Stimulated activated naive CD8-positive, alpha-beta T cell treated with anti-CD3 and anti-CD28 coated beads, Interleukin-15, amount 100 ng/mL, for 72 hours (primary cell): ENCODE results near the gene ZNF665.

Source experiments
- ATAC-seq: fragments of 150-1000 bp; cut with Tn5 transposase; 2 replicates; pipeline ENCODE4 v1.10.0; 2021; ENCODE audit warnings: mild to moderate bottlenecking, moderate library complexity
- DNase-seq, 2 donors: peaks; one replicate each; pipeline ENCODE4 v3.0.0; 2021 to 2022
- H3K27ac Mint-ChIP-seq, 2 donors: one replicate each; pipeline ENCODE4 v1.8.0; 2022; ENCODE audit warnings: mild to moderate bottlenecking in 2 of 2, mixed read lengths in 2 of 2, moderate library complexity in 2 of 2
- H3K27me3 Mint-ChIP-seq: one replicate; pipeline ENCODE4 v1.8.0; 2022; ENCODE audit warnings: mixed read lengths
- H3K4me1 Mint-ChIP-seq: one replicate; pipeline ENCODE4 v1.8.0; 2022; ENCODE audit warnings: mild to moderate bottlenecking, mixed read lengths
- H3K4me3 Mint-ChIP-seq, 2 donors: one replicate each; pipeline ENCODE4 v1.8.0; 2022; ENCODE audit warnings: mild to moderate bottlenecking in 2 of 2, mixed read lengths in 2 of 2, moderate library complexity in 1 of 2
- H3K9me3 Mint-ChIP-seq, 2 donors: one replicate each; pipeline ENCODE4 v1.8.0; 2022; ENCODE audit warnings: mixed read lengths in 2 of 2

ZNF665 gene

DNA sequence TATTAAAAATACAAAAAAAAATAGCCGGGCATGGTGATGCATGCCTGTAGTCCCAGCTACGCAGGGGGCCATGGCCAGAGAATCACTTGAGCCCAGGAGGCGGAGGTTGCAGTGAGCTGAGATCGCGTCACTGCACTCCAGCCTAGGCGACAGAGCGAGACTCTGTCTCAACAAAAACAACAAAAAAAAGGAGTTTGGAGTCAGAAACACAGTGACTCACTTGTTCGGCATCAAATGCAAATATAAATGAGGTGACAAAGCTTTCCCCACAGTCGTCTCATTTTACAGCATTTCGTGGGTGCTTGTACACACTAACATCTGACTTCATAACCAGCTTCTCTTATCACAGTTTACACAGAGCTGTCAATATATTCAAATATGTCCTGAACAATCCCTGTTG is 11.0 kb downstream of the ZNF665 start:
- H3K4me3 Mint-ChIP-seq = no peak overlapping the region
- H3K9me3 Mint-ChIP-seq = peaks cover 18 to 26% of the 10 kb centered on the region in 2 donors
- H3K4me1 Mint-ChIP-seq = no peaks in the 10 kb centered on the region

GRCh38 chr19:53177986-53178385 is 15.2 kb downstream of the ZNF665 start:
- no peak overlapping the region for H3K27ac Mint-ChIP-seq
- no peak overlapping the region for H3K4me3 Mint-ChIP-seq
- H3K27me3 Mint-ChIP-seq = no peaks in the 10 kb centered on the region
- ATAC-seq (no peak), DNase-seq (no peak)
- no peaks in the 10 kb centered on the region for H3K4me1 Mint-ChIP-seq
- H3K9me3 Mint-ChIP-seq = peaks cover 22 to 37% of the 10 kb centered on the region in 2 donors

More for the DNA sequence above, 11.0 kb downstream of the ZNF665 start:
- no peak for DNase-seq
- Mint-ChIP-seq H3K27me3 (no peaks in the 10 kb centered on the region), H3K27ac (no peak overlapping the region)
- ATAC-seq = no peak

DNA sequence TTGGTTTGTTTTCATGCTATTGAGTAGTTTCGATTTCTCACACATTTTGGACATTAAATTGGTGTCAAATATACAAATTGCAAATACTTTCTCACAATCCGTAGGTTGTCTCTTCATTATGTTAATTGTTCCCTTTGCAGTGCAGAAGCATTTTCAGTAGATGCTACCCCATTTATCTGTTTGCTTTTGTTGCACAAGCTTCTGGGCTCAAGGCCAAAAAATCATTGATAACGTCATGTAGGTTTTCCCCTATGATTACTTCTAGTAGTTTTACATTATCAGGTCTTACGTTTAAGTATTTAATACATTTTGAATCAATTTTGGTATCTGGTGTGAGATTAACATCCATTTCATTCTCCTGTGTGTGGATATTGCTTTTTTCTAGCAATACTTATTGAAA is 20.3 kb downstream of the ZNF665 start:
- Mint-ChIP-seq H3K9me3 (peaks cover 25 to 50% of the 10 kb centered on the region in 2 donors), H3K4me3 (no peak overlapping the region), H3K27ac (no peak overlapping the region), H3K27me3 (no peaks in the 10 kb centered on the region), H3K4me1 (no peaks in the 10 kb centered on the region)
- DNase-seq (no peak), ATAC-seq (no peak)

GRCh38 chr19:53165691-53166091 is 27.5 kb downstream of the ZNF665 start:
- DNase-seq = no peak
- Mint-ChIP-seq H3K27ac (no peak overlapping the region), H3K9me3 (peaks cover 33 to 45% of the 10 kb centered on the region in 2 donors), H3K4me1 (no peaks in the 10 kb centered on the region), H3K27me3 (no peaks in the 10 kb centered on the region), H3K4me3 (no peak overlapping the region)
- ATAC-seq = no peak

DNA sequence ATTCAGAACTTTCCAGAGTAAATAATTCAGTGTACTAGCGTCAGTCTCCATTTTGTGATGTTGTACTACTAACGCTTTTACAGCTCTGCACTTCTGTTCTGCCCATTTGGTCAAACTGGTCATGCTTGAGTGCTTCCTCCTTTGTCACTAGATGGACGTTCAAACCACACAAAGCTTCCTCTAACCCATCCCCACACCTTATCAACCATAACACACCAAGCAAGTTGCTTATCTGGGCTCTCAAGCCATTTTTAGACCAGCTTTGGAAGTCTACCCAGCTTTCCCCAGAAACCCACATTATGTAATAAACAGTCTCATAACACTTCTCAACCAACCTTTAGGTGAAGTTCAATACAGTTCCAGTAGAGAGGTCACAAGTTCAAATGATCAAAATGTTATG is 32.0 kb downstream of the ZNF665 start:
- H3K9me3 Mint-ChIP-seq = peaks cover 35 to 55% of the 10 kb centered on the region in 2 donors
- DNase-seq = no peak
- ATAC-seq = no peak
- no peak overlapping the region for H3K4me3 Mint-ChIP-seq
- H3K27ac Mint-ChIP-seq = no peak overlapping the region
- peaks cover 13% of the 10 kb centered on the region for H3K4me1 Mint-ChIP-seq
- H3K27me3 Mint-ChIP-seq = no peaks in the 10 kb centered on the region

- H3K4me3 Mint-ChIP-seq = no peak overlapping the region
- no peak for ATAC-seq
- no peaks in the 10 kb centered on the region for H3K27me3 Mint-ChIP-seq
- H3K4me1 Mint-ChIP-seq = peaks cover 13% of the 10 kb centered on the region
- H3K27ac Mint-ChIP-seq = no peak overlapping the region
- no peak for DNase-seq
- H3K9me3 Mint-ChIP-seq = peaks cover 28 to 49% of the 10 kb centered on the region in 2 donors
Measured at GRCh38 chr19:53160350-53160749, 32.8 kb downstream of the ZNF665 start.

DNA sequence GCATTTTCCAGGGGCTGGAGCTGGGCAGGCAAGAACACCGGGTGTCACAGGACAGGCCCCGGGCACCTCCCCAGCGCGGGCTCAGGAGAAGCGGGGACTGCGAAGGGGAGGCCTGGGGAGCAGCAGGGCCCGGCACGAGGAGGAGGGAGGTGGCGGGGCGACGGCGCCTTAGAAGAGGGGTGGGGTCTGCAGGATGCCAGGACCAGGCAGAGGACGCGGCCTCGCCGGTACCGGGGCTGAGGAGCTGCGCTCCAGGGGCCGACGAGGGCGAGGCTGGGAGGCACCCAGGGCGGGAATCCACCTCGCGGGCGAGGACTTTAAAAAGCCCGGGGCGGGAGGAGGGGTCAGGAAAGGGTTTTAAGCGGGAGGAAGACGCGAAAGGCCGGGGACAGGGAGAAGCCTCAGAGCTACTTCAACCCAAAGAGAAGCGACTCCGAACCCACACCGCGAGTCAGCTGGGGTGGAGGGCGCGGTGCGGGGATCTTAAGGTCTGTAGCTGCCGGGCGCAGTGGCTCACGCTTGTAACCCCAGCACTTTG is 35.0 kb downstream of the ZNF665 start:
- DNase-seq (peak; percentile 27 to 41), ATAC-seq (peak; percentile 61)
- H3K4me3 Mint-ChIP-seq = peak overlapping the region; percentile 83 to 91
- H3K27me3 Mint-ChIP-seq = no peaks in the 10 kb centered on the region
- peak overlapping the region; percentile 4 to 95 for H3K27ac Mint-ChIP-seq
- H3K9me3 Mint-ChIP-seq = peaks cover 32 to 62% of the 10 kb centered on the region in 2 donors
- peaks cover 13% of the 10 kb centered on the region for H3K4me1 Mint-ChIP-seq

- no peak for ATAC-seq
- H3K4me1 Mint-ChIP-seq = peaks cover 13% of the 10 kb centered on the region
Measured at GRCh38 chr19:53157626-53158025, 35.5 kb downstream of the ZNF665 start.

GRCh38 chr19:53156850-53157249 is 36.3 kb downstream of the ZNF665 start:
- H3K27ac Mint-ChIP-seq = no peak overlapping the region
- H3K27me3 Mint-ChIP-seq = no peaks in the 10 kb centered on the region
- H3K9me3 Mint-ChIP-seq = peaks cover 32 to 56% of the 10 kb centered on the region in 2 donors
- peak overlapping the region; percentile 83 to 91 for H3K4me3 Mint-ChIP-seq
- ATAC-seq (no peak), DNase-seq (no peak)
- H3K4me1 Mint-ChIP-seq = peaks cover 13% of the 10 kb centered on the region

More at GRCh38 chr19:53157626-53158025, 35.5 kb downstream of the ZNF665 start:
- DNase-seq = no peak
- H3K9me3 Mint-ChIP-seq = peaks cover 32 to 59% of the 10 kb centered on the region in 2 donors
- H3K27me3 Mint-ChIP-seq = no peaks in the 10 kb centered on the region
- H3K4me3 Mint-ChIP-seq = peak overlapping the region; percentile 83 to 91
- H3K27ac Mint-ChIP-seq = peak overlapping the region; percentile 3 to 4

GRCh38 chr19:53147645-53148044 is 45.5 kb downstream of the ZNF665 start:
- Mint-ChIP-seq H3K27me3 (no peaks in the 10 kb centered on the region), H3K4me1 (no peaks in the 10 kb centered on the region), H3K4me3 (no peak overlapping the region), H3K27ac (no peak overlapping the region), H3K9me3 (peaks cover 38 to 56% of the 10 kb centered on the region in 2 donors)
- ATAC-seq = no peak
- no peak for DNase-seq

GRCh38 chr19:53140351-53140750 is 52.8 kb downstream of the ZNF665 start:
- no peak for DNase-seq
- Mint-ChIP-seq H3K27me3 (no peaks in the 10 kb centered on the region), H3K4me1 (no peaks in the 10 kb centered on the region), H3K27ac (no peak overlapping the region), H3K9me3 (peaks cover 48 to 65% of the 10 kb centered on the region in 2 donors), H3K4me3 (no peak overlapping the region)
- ATAC-seq = no peak

DNA sequence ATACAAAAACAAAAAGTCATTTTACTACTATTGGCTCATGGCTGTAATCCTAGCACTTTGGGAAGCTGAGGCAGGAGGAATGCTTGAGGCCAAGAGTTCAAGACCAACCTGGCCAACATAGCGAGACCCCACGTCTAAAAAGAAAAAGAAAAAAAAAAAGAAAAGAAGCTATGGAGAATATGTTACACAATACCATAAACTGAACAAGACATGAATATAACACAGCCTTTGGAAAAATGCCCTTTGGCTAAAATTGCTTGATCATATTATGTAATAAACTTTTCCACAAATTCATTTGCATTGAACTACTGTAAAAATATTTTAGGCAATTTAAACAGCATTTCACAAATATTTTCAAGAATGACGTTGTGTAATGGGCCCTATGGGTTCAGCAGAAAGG is 56.7 kb downstream of the ZNF665 start:
- Mint-ChIP-seq H3K27me3 (peaks cover 14% of the 10 kb centered on the region), H3K27ac (no peak overlapping the region), H3K4me1 (peaks cover 16% of the 10 kb centered on the region), H3K9me3 (peaks cover 42 to 66% of the 10 kb centered on the region in 2 donors), H3K4me3 (no peak overlapping the region)
- ATAC-seq = no peak
- no peak for DNase-seq

DNA sequence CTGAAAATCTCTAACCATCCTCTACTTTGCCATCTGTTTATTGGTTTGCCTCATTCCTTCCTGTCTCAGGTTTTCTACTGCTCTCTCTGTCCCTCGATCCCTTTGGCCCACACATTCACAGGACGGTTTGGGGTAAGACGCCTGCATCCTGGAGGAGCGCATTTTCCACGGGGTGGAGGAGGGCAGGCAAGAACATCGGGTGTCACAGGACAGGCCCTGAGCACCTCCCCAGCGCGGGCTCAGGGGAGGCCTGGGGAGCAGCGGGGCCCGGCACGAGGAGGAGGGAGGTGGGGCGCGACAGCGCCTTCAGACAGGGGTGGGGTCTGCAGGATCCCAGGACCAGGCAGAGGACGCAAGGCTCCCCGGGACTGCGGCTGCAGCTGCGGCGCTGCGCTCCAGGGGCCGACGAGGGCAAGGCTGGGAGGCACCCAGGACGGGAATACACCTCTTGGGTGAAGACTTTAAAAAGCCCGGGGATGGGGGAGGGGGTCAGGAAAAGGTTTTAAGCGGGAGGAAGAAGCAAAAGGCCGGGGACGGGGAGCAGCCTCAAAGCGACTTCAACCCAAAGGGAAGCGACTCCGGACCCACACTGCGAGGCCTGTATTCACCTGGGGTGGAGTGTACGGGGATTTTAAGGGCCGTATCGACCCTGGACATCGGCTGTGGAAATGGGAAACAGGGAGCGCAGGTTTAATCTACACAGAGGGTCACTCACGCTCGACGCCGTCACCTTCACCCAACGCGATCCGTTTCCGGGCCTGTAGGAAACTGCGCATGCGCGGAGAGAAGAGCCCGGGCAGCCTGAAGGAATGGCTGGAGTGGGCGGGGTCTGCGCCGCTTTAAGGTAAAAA is 60.8 kb downstream of the ZNF665 start, which contains the start of gene ZNF415:
Gene ZNF415 (minus strand): TSS at position 770 of the 851 bp plus-strand sequence. CDS start 10,234 bp downstream, outside the sequence.
- peak; percentile 53 for ATAC-seq
- peak; percentile 42 to 50 for DNase-seq
- Mint-ChIP-seq H3K4me3 (peak within 1 kb of the TSS; percentile 73 to 74), H3K27ac (no peak within 1 kb of the TSS), H3K27me3 (peaks cover 26% of the 10 kb centered on the region), H3K9me3 (peaks cover 31 to 66% of the 10 kb centered on the region in 2 donors), H3K4me1 (peaks cover 18% of the 10 kb centered on the region)

DNA sequence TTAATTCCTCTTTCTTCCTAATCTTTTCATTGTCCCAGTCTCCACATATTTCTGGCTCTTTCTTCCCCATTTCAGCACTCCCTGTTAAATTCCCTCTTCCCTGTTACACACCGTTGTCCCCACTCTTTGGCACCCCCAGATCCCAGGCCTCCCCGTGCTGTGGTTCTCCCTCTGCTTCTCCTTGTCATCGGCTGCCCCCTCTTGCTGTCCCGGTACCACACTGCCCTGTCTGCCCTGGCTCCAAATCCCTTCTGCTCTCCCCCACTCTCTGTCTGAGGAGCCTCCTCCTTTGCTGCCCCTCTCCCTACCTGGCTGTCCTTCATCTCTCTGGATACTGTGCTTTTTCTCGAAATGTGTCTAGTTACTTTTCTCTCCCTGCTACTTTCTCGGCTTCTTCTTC is 61.4 kb downstream of the ZNF665 start:
- DNase-seq (no peak), ATAC-seq (no peak)
- H3K27ac Mint-ChIP-seq = no peak overlapping the region
- H3K4me1 Mint-ChIP-seq = peaks cover 18% of the 10 kb centered on the region
- H3K9me3 Mint-ChIP-seq = peaks cover 26 to 65% of the 10 kb centered on the region in 2 donors
- H3K27me3 Mint-ChIP-seq = peaks cover 26% of the 10 kb centered on the region
- H3K4me3 Mint-ChIP-seq = peak overlapping the region; percentile 73 to 74

- Mint-ChIP-seq H3K4me3 (no peak overlapping the region), H3K4me1 (peaks cover 18% of the 10 kb centered on the region), H3K9me3 (peaks cover 23 to 63% of the 10 kb centered on the region in 2 donors), H3K27ac (no peak overlapping the region), H3K27me3 (peaks cover 26% of the 10 kb centered on the region)
- DNase-seq (no peak), ATAC-seq (no peak)
Measured at GRCh38 chr19:53131085-53131590, 62.0 kb downstream of the ZNF665 start.

DNA sequence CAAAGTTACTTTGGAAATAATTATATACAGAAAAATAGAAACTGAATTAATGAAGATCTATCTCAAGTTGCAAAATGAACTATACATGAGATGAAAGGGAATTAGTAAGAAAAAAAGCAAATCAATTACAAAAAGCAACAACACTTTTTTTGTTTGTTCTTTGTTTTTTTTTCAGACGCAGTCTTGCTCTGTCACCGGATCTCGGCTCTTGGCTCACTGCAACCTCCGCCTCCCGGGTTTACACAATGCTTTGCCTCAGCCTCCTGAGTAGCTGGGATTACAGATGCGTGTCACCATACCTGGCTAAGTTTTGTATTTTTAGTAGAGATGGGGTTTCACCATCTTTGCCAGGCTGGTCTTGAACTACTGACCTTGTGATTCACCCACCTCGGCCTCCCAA is 62.7 kb downstream of the ZNF665 start:
- Mint-ChIP-seq H3K27ac (no peak overlapping the region), H3K4me1 (peaks cover 18% of the 10 kb centered on the region), H3K9me3 (peaks cover 20 to 59% of the 10 kb centered on the region in 2 donors), H3K27me3 (peaks cover 26% of the 10 kb centered on the region), H3K4me3 (no peak overlapping the region)
- DNase-seq (no peak), ATAC-seq (no peak)
